Measurements from ENCODE around the gene ACTRT2. TPM values are rescaled to one million over a fixed set of nuclear protein-coding genes. Genes with fewer than 3 reads are reported as not detected.

Gene ACTRT2
- total and polyA plus RNA-seq, 9 donors = not detected

GRCh38 chr1:3015744-3016143 is 5.5 kb upstream of the ACTRT2 start:
- intact Hi-C loops (cut with DNase I) = loop anchor here (5.0 to 10.0 kb wide), 4 partner anchors 267 to 397 kb away; no protein-coding TSS in a partner anchor
- no peak for TF ChIP-seq CTCF (IDR thresholded peaks at IDR 0.05)
- no peak for TF ChIP-seq EP300 (IDR thresholded peaks at IDR 0.05)
- TF ChIP-seq POLR2A (IDR thresholded peaks at IDR 0.05) = no peak
- H3K36me3 ChIP-seq = no peaks in the 10 kb centered on the region
- H3K27me3 ChIP-seq = no peaks in the 10 kb centered on the region
- no peak overlapping the region for H3K27ac ChIP-seq
- no peaks in the 10 kb centered on the region for H3K4me1 ChIP-seq (ENCODE audit: insufficient read depth)
- DNase-seq = peak in 1 of 5 donors; percentile 6
- no peak overlapping the region for H3K4me3 ChIP-seq
- H3K9me3 ChIP-seq = no peaks in the 10 kb centered on the region
- 60 to 73% (median 70%) methylated on average over 5 of the region's 5 CpGs for WGBS, 3 donors

GRCh38 chr1:3016641-3017439 is 4.4 kb upstream of the ACTRT2 start:
- intact Hi-C loops (cut with DNase I) = loop anchor here (5.0 to 10.0 kb wide), 4 partner anchors 265 to 395 kb away; no protein-coding TSS in a partner anchor
- Histone ChIP-seq H3K9me3 (no peaks in the 10 kb centered on the region), H3K36me3 (no peaks in the 10 kb centered on the region), H3K4me3 (no peak overlapping the region), H3K27me3 (no peaks in the 10 kb centered on the region), H3K4me1 (ENCODE audit: insufficient read depth) (no peaks in the 10 kb centered on the region), H3K27ac (no peak overlapping the region)
- no peak for TF ChIP-seq EP300 (IDR thresholded peaks at IDR 0.05)
- DNase-seq = peak in 2 of 5 donors; percentile 3 to 5
- 44 to 56% (median 53%) methylated on average over 22 of the region's 22 CpGs for WGBS, 3 donors

- no peak for DNase-seq
- H3K4me3 ChIP-seq = no peak overlapping the region
- no peaks in the 10 kb centered on the region for H3K9me3 ChIP-seq
- WGBS, 3 donors = 49 to 55% (median 50%) methylated on average over 17 of the region's 17 CpGs
- H3K27me3 ChIP-seq = no peaks in the 10 kb centered on the region
- intact Hi-C loops (cut with DNase I) = loop anchor here (5.0 to 10.0 kb wide), 4 partner anchors 265 to 395 kb away; no protein-coding TSS in a partner anchor
- TF ChIP-seq POLR2A (IDR thresholded peaks at IDR 0.05) = no peak
- TF ChIP-seq EP300 (IDR thresholded peaks at IDR 0.05) = no peak
- no peak for TF ChIP-seq CTCF (IDR thresholded peaks at IDR 0.05)
- no peaks in the 10 kb centered on the region for H3K4me1 ChIP-seq (ENCODE audit: insufficient read depth)
- no peaks in the 10 kb centered on the region for H3K36me3 ChIP-seq
- no peak overlapping the region for H3K27ac ChIP-seq
Measured at GRCh38 chr1:3017440-3018050, 3.7 kb upstream of the ACTRT2 start.

DNA sequence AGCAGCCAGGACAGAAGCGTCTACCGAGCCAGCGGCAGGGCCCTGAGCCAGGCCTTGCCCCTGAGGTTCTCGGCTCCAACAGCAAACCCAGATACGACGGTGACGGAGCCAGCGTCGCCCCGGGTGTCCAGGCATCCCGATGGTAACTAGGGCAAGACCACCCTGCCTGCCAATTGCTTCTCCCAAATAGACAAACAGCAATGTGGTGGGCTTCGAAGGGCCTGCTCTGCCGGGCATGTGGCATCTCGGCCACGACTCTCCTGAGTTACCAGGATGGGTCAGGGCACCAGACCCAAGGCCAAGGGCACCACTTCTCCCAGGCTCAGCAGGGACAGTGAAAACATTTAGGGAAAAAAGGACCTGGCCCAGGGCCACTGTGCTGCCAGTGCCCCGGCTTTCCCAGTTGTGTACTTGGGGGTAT is 3.2 kb upstream of the ACTRT2 start:
- WGBS, 3 donors = 90 to 93% (median 90%) methylated on average over 16 of the region's 16 CpGs
- no peaks in the 10 kb centered on the region for H3K4me1 ChIP-seq (ENCODE audit: insufficient read depth)
- no peaks in the 10 kb centered on the region for H3K36me3 ChIP-seq
- H3K4me3 ChIP-seq = no peak overlapping the region
- H3K27me3 ChIP-seq = no peaks in the 10 kb centered on the region
- no peak overlapping the region for H3K27ac ChIP-seq
- TF ChIP-seq CTCF (IDR thresholded peaks at IDR 0.05) (no peak), EP300 (IDR thresholded peaks at IDR 0.05) (no peak), POLR2A (IDR thresholded peaks at IDR 0.05) (no peak)
- intact Hi-C loops (cut with DNase I) = loop anchor here (5.0 to 10.0 kb wide), 4 partner anchors 264 to 394 kb away; no protein-coding TSS in a partner anchor
- H3K9me3 ChIP-seq = no peaks in the 10 kb centered on the region
- DNase-seq = peak in 1 of 5 donors; percentile 7
